HG03095 (cell line): ENCODE results near the gene SERTAD2.

ENCODE experiments used
- ATAC-seq: cut with Tn5 transposase; IDR thresholded peaks from one replicate; pipeline ENCODE4 v1.9.1; 2021; ENCODE audit warnings: moderate library complexity; ENCODE audit not compliant: unreplicated experiment

SERTAD2 gene

DNA sequence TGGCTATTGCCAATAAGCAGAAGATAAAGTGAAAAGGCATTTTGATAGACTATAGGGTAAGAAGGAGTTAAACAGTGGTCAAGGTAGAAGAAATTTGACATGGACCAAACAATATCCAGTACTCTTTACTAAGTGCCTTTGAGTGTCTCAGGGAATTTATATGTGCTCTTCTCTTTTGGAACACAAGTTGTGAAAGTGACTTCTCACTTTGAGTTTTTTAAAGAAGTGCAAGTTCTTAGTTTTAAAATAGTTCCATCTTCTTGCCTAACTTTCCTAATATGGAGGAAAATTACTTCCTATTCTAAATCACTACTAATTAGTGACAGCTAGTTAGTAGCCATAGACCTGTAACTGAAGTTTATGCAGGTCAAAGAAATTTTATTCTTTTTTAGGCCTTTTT lies 66.2 kb downstream of the SERTAD2 start:
- ATAC-seq, result no peak

DNA sequence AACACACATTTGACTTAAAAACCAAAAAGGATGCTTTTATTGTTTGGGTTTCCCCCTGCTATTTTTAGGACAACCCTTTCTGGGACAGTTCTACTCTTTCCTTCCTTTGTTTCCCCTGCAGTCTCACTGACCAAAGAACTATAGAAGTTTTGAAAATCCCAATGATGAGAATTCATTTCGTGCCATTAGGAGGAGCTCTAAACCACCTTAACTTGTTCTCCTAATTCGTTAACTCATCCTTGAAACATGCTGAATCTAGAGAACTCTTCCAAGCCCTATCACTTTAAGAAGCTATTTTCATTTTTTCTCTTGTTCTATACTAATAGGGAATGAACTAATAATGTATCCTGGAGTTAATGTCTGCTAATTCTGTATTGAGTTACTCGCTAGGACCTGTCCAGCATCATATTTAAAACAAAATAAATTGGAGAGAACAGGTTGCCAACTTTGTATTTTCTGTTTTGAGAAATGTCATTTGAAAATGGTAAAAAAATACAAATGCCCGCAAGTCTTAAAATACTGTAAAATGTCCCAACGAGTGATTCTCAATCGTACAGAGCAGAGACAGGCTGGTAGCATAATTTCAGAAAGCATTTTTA lies 66.7 kb downstream of the SERTAD2 start:
- no peak for ATAC-seq

DNA sequence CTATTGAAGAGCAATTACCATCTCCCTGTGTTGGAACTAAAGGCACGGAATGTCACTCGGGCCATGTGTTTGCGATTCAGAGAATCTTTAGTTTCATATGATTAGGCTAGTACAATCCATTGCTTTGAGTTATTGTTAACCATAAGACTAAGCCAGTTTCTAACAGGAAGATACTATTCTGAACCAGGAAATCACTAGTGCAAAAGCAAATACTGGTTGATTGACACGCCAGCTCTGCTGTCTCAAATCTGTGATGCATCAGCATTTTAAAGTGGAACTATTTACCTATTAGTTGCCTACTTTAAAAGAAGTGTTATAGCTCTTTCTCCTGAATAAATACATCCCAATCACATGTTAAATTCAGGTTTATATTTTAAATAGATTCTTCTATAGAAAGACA lies 67.7 kb downstream of the SERTAD2 start:
- no peak for ATAC-seq

DNA sequence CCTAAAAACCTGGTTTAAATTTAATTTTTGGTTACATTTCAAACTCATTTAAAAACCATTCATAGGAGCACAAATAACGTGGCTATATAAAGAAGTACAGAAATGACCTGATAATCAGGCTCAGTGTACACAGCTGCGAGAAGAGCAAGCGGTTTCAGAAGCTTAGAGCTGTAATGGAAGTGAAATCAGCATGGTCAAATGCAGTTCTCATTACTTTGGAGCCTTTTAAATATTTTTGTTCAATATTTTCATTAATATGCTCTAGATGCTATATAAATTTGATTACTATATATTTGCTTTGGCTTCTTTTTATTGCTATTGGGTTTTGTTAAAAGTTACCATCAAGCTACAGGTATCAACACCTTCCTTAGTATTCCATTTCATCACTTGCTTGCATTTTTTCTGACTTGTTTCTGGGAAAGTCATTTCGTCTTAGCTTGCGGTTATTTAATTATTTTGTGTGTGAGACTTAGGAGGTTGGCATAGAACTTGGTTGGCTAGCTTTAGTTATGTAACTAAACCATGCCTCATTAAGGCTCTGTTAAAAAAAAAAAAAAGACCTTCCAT lies 70.9 kb downstream of the SERTAD2 start:
- peak; percentile 82 for ATAC-seq

DNA sequence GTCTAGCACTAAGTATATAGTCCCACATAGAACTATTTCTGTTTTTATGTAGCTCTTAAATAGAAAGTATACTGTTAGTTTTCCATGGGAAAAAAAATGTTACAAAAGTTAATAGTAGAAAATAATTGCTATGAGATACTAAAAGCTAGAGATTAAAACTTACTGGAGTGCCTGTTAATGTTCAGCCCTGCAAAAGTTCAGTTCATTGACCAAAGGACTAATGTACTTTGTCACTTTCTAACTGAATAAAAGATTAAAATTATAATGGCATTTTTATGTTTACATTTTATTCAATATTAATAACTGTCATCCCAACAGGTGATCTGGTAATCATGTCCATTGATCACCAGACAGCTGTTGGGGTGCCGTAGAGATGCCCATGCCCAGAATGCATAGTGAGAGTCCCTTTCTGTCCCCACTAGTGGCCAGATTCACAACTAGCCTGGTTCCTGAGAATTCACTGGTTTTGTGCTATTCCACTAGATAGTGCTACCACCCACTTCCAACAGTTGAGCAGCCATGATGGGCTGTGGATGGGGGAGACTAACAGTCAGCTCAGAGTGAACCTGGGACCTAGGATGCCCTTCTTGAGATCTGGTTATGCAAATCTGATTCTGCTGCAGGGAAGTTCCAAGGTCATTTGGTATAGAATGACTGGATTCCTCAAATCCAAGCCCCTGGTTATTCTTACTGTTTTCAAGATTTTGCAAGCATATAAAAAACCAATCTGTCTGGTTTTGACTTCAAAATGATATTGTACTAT lies 71.8 kb downstream of the SERTAD2 start:
- peak; percentile 24 for ATAC-seq
